ENCODE measurements around the gene KIF3C.
"Not testable (repeated sequence)": the region's sequence is repeated elsewhere in the genome, so short reads cannot be mapped to it uniquely, and the experiment has no call there.

Gene KIF3C

GRCh38 chr2:25999406-25999805 lies 17.1 kb upstream of the KIF3C start:
- not testable (repeated sequence) for DNase-seq (ENCODE audit: low spot score)

GRCh38 chr2:25998816-25999383 lies 16.6 kb upstream of the KIF3C start:
- DNase-seq (ENCODE audit: low spot score) = not testable (repeated sequence)

- DNase-seq (ENCODE audit: low spot score) = no peak
Observed at GRCh38 chr2:25996844-25997243, 14.5 kb upstream of the KIF3C start.

DNA sequence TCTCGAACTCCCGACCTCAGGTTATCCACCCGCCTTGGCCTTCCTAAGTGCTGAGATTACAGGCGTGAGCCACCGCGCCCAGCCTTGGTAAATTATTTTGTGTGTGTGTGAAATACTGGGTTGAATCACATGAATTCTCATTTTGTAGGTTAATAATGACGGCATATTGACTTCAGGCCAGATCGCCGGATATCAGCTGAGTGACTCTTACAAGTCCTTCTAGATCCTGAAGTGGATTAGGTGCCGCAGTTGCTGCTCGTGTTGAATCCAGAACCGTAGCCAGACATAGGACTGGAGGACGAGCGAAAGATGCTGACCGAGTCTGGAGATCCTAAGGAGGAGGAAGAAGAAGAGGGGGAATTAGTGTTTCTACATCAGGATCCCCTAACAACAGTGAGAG lies 12.2 kb upstream of the KIF3C start:
- no peak for DNase-seq (ENCODE audit: low spot score)

DNA sequence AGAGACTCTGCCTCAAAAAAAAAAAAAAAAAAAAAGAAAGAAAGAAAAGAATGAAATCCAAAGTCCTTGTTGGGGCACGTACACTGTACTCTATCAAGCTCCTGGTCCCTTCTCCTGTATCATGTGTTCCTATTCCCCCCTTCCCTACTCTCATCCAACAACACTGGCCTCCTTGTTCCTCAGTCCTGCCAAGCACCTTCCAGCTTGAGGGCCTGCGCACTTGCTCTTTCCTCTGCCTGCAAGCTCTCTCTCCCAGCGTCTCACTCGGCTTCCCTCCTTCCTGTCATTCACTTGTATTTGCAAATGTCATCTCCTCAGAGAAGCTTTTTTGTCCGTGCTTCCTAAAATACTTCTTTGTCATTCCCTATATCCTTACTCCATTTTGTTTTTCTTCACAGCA lies 10.8 kb upstream of the KIF3C start:
- no peak for DNase-seq (ENCODE audit: low spot score)

- DNase-seq (ENCODE audit: low spot score) = no peak
Observed at GRCh38 chr2:25992556-25992955, 10.3 kb upstream of the KIF3C start.

DNA sequence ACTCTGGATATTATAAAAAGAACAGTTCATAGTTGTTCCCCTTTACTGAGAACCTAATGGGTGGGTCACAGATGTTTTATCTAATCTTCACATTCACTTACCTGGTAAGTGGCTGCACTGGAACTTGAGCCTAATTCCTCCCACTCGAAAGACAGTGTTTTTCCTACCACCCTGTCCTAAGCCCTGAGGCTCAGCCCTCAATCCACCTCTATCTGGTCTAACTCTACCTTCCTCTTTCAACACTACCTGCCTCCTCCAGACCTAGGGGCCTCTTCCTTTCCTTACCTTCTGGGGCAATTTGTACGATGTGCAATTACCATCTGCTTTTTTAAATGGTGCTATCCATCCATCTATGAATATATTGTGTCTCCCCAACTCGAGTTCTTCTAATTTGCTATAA lies 9.7 kb upstream of the KIF3C start:
- no peak for DNase-seq (ENCODE audit: low spot score)

DNA sequence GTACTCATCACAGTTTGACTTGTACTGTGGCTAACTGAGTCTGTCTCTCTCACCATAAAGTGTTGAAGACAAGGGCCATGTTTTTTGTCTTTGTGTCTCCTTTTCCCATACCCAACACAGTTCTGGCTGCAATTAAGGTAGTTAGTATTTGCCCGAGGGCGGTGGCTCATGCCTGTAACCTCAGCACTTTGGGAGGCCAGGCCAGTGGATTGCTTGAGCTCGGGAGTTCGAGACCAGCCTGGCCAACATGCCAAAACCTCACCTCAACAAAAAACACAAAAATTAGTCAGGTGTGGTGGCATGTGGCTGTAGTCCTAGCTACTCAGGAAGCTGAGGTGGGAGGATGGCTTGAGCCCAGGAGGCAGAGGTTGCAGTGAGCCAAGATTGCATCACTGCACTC lies 6.9 kb upstream of the KIF3C start:
- DNase-seq (ENCODE audit: low spot score) = no peak

DNA sequence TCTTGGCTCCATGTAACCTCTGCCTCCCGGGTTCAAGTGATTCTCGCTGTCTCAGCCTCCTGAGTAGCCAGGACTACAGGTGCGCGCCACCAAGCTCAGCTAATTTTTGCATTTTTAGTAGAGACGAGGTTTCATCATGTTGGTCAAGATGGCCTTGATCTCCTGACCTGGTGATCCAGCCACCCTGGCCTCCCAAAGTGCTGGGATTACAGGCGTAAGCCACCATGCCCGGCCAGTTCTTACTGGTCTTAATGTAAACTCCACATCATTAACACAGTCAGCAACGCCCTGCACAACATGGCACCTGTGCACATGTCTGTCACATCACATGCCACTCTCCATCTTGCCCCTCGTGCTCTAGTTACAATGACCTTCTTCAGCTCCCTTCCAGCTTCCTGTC lies 5.8 kb upstream of the KIF3C start:
- no peak for DNase-seq (ENCODE audit: low spot score)

DNA sequence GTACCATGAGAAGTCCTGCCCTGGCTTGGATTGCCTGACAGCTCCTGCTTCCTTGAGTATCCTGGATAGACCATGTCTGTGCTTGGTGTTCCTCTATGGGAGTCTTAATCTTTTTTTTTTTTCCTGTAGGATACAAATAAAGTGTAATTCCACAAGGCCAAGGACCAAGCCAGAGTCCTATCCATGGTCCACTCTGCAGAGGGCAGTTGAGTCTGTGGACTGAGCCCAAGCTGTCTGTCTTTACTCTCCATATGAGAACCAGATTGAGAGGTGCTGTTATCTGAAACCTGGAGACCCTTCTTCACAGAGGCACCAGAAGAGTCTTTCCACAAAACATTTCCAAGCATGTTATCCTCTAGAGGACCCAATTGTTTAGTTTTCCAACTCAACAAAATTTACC lies 1.4 kb upstream of the KIF3C start:
- no peak for DNase-seq (ENCODE audit: low spot score)

GRCh38 chr2:25982968-25983280 lies 627 bp upstream of the KIF3C start:
- DNase-seq (ENCODE audit: low spot score) = no peak

GRCh38 chr2:25981596-25982272 lies 563 bp downstream of the KIF3C start:
- no peak for DNase-seq (ENCODE audit: low spot score)

DNA sequence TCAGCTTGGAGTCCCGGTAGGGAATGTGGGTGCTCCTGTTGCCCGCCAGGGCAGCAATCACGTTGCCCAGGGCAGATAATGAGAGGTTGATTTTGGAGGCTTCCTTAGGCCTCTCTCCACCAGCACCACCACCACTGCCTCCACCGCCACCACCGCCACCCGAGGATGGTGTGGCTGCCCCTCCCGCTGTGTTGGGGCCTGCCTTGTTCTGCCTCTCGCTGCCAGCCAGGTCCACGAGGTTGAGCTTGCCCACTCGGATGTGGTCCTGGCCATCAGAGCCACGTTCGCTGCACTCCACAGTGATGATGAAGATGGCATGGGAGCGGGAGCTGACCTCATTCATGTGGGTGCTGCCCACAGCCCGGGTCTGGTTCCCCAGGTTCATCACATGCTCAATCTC lies 1.3 kb downstream of the KIF3C start:
- no peak for DNase-seq (ENCODE audit: low spot score)

GRCh38 chr2:25980076-25980887 lies 2.0 kb downstream of the KIF3C start:
- no peak for DNase-seq (ENCODE audit: low spot score)

GRCh38 chr2:25979001-25979400 lies 3.3 kb downstream of the KIF3C start:
- DNase-seq (ENCODE audit: low spot score) = no peak

GRCh38 chr2:25977768-25978167 lies 4.5 kb downstream of the KIF3C start:
- DNase-seq (ENCODE audit: low spot score) = no peak

GRCh38 chr2:25976983-25977741 lies 5.1 kb downstream of the KIF3C start:
- no peak for DNase-seq (ENCODE audit: low spot score)

DNA sequence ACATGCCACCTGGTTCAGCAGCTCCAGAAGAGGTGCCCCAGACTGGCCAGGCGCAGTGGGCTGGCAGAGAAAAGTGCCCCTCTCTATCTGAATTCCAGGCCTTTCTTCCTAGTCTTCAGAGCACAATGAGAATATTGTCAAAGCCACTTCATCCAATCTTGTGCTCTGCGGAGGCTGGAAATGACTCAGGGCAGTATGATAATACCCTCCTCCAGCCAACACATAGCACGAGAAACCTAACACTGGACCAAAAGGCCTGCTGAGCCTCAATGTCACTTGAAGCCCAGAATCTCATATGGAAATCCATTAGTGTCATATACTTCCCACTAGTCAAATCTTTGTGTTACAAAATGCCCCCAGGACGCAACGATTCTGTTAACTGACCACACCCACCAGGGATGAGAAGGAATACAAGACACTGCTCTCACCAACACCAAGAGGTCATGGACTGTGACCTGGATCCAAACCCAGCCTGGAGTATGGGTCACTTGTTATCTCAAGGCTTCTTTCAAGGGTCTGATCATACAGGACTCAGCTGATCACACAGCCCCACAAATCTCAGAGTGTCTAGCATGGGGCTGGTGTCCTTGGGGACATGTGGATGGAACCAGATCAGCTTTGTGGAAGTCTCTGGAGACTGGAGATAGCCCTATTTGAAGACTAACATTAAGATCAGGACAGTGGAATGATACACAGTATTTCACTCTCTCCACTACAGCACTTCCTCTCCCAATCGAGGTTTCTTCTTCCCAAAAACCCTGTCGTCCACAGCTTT lies 10.1 kb downstream of the KIF3C start:
- DNase-seq (ENCODE audit: low spot score) = no peak

- DNase-seq (ENCODE audit: low spot score) = no peak
Observed at GRCh38 chr2:25971596-25971995, 10.7 kb downstream of the KIF3C start.

DNA sequence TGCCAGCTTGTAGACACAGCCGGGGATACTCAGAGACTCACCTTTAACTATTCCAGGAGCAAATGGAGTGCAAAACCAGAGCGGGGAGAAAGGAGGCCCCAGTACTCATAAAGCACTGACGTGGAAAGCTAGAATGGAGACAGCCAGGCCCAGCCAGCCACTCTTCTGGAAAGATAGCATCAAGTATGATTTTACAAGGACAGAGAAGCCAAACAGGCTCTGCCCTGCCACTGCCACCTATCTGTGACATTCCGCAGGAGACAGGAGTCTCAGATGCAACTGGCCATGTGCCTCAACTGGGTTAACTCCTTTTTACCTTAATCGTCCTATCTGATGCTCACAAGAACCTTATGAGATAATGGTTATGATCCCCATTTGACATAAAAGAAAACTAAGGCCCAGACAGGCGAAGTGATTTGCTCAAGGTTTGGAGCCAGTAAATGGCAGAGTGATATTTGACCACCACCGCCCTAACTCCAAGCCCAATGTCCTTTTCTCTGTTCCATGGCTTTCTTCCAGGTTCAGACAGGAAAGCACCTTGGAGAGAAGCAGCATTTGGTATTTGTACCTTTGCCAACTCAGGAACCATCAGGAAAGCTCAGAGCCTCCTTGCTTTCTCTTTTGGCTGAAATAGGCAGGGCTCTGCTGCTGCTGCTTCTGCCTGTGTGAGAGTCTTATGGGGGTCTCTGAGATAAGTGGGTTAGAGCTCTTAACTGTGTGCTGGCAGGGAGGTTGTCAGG lies 15.6 kb downstream of the KIF3C start:
- no peak for DNase-seq (ENCODE audit: low spot score)

DNA sequence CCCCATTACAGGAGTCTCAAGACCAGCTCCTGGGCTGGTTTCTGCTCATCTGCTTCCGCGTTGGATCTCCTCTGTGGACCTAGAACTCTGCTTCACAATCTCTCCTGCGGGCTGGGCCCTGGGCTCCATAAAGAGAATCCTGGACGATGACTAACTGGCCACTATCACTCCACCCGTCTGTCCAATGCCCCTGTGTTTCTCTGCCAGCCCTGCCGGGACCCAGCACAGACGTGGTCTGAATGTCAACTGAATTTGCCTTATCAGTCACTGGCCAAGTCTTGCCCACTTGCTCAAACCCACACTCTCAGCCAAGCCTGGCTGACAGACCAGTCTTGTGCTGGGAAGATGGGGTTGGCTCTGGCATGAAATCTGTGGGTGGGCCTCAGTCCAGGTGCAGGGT lies 17.4 kb downstream of the KIF3C start:
- DNase-seq (ENCODE audit: low spot score) = no peak

Data from D341Med (cell line).